Measurements from ENCODE around the gene JUP. TPM values are rescaled to one million over a fixed set of nuclear protein-coding genes. Genes with fewer than 3 reads are reported as not detected.

The JUP gene
- total RNA-seq, 2 donors from 2014 or later, result 317 to 353 TPM

GRCh38 chr17:41763327-41763726, 23.2 kb downstream of the JUP start:
- Histone ChIP-seq H3K4me3 (no peak overlapping the region), H3K9me3 (no peaks in the 10 kb centered on the region), H3K27ac (no peak overlapping the region), H3K9ac (ENCODE audit: low read depth in 2 of 2, low read length in 2 of 2) (no peak overlapping the region), H3K36me3 (peaks cover 16% of the 10 kb centered on the region), H3K27me3 (no peaks in the 10 kb centered on the region), H3K4me1 (no peaks in the 10 kb centered on the region)
- no peak for DNase-seq
- TF ChIP-seq CTCF (IDR thresholded peaks at IDR 0.05), result no peak
- intact Hi-C loops (cut with DNase I), result no loop called here

- Histone ChIP-seq H3K27ac (no peak overlapping the region), H3K4me3 (no peak overlapping the region), H3K4me1 (no peaks in the 10 kb centered on the region), H3K36me3 (peaks cover 13% of the 10 kb centered on the region), H3K27me3 (no peaks in the 10 kb centered on the region), H3K9ac (ENCODE audit: low read depth in 2 of 2, low read length in 2 of 2) (no peak overlapping the region), H3K9me3 (no peaks in the 10 kb centered on the region)
- DNase-seq, result no peak
- intact Hi-C loops (cut with DNase I), result no loop called here
- no peak for TF ChIP-seq CTCF (IDR thresholded peaks at IDR 0.05)
Observed at GRCh38 chr17:41762841-41763240, 23.7 kb downstream of the JUP start.

GRCh38 chr17:41762391-41762790, 24.1 kb downstream of the JUP start:
- intact Hi-C loops (cut with DNase I), result no loop called here
- no peak for DNase-seq
- H3K9me3 ChIP-seq, result no peaks in the 10 kb centered on the region
- no peak for TF ChIP-seq CTCF (IDR thresholded peaks at IDR 0.05)
- no peaks in the 10 kb centered on the region for H3K4me1 ChIP-seq
- no peak overlapping the region for H3K4me3 ChIP-seq
- H3K36me3 ChIP-seq, result peaks cover 9% of the 10 kb centered on the region
- H3K27ac ChIP-seq, result no peak overlapping the region
- no peaks in the 10 kb centered on the region for H3K27me3 ChIP-seq
- H3K9ac ChIP-seq (ENCODE audit: low read depth in 2 of 2, low read length in 2 of 2), result no peak overlapping the region

- Histone ChIP-seq H3K4me1 (no peaks in the 10 kb centered on the region), H3K36me3 (peaks cover 15% of the 10 kb centered on the region), H3K27me3 (no peaks in the 10 kb centered on the region), H3K9ac (ENCODE audit: low read depth in 2 of 2, low read length in 2 of 2) (no peak overlapping the region), H3K27ac (no peak overlapping the region), H3K9me3 (no peaks in the 10 kb centered on the region), H3K4me3 (no peak overlapping the region)
- no peak for DNase-seq
- intact Hi-C loops (cut with DNase I), result no loop called here
- no peak for TF ChIP-seq CTCF (IDR thresholded peaks at IDR 0.05)
Observed at GRCh38 chr17:41760878-41761277, 25.6 kb downstream of the JUP start.

- no peaks in the 10 kb centered on the region for H3K27me3 ChIP-seq
- no peaks in the 10 kb centered on the region for H3K9me3 ChIP-seq
- DNase-seq, result no peak
- H3K36me3 ChIP-seq, result peaks cover 15% of the 10 kb centered on the region
- no peak overlapping the region for H3K4me3 ChIP-seq
- no peak for TF ChIP-seq CTCF (IDR thresholded peaks at IDR 0.05)
- no peak overlapping the region for H3K9ac ChIP-seq (ENCODE audit: low read depth in 2 of 2, low read length in 2 of 2)
- H3K4me1 ChIP-seq, result no peaks in the 10 kb centered on the region
- H3K27ac ChIP-seq, result no peak overlapping the region
- intact Hi-C loops (cut with DNase I), result no loop called here
Observed at GRCh38 chr17:41758601-41759000, 27.9 kb downstream of the JUP start.

GRCh38 chr17:41754066-41754465, 32.4 kb downstream of the JUP start:
- Histone ChIP-seq H3K27ac (no peak overlapping the region), H3K9ac (ENCODE audit: low read depth in 2 of 2, low read length in 2 of 2) (no peak overlapping the region), H3K27me3 (no peaks in the 10 kb centered on the region), H3K4me1 (no peaks in the 10 kb centered on the region), H3K4me3 (no peak overlapping the region), H3K36me3 (peaks cover 6% of the 10 kb centered on the region), H3K9me3 (no peaks in the 10 kb centered on the region)
- no peak for DNase-seq
- no peak for TF ChIP-seq CTCF (IDR thresholded peaks at IDR 0.05)
- intact Hi-C loops (cut with DNase I), result no loop called here

Data from colonic mucosa (tissue), 4 donors.